ENCODE results near the gene ADSL. TPM values are rescaled to one million over a fixed set of nuclear protein-coding genes. Genes with fewer than 3 reads are reported as not detected.

The ADSL gene
- total RNA-seq, 1 donor from 2014 or later, result 74.1 TPM

- Mint-ChIP-seq H3K27ac (ENCODE audit: unreplicated experiment) (no peak overlapping the region), H3K36me3 (ENCODE audit: unreplicated experiment) (peaks cover 5% of the 10 kb centered on the region), H3K27me3 (ENCODE audit: unreplicated experiment) (no peaks in the 10 kb centered on the region), H3K4me3 (ENCODE audit: unreplicated experiment) (no peak overlapping the region), H3K9me3 (ENCODE audit: unreplicated experiment) (no peaks in the 10 kb centered on the region), H3K4me1 (ENCODE audit: unreplicated experiment) (no peaks in the 10 kb centered on the region)
- TF ChIP-seq, protein P1, sequence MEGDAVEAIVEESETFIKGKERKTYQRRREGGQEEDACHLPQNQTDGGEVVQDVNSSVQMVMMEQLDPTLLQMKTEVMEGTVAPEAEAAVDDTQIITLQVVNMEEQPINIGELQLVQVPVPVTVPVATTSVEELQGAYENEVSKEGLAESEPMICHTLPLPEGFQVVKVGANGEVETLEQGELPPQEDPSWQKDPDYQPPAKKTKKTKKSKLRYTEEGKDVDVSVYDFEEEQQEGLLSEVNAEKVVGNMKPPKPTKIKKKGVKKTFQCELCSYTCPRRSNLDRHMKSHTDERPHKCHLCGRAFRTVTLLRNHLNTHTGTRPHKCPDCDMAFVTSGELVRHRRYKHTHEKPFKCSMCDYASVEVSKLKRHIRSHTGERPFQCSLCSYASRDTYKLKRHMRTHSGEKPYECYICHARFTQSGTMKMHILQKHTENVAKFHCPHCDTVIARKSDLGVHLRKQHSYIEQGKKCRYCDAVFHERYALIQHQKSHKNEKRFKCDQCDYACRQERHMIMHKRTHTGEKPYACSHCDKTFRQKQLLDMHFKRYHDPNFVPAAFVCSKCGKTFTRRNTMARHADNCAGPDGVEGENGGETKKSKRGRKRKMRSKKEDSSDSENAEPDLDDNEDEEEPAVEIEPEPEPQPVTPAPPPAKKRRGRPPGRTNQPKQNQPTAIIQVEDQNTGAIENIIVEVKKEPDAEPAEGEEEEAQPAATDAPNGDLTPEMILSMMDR (IDR thresholded peaks at IDR 0.05), result no peak
- DNase-seq (ENCODE audit: extremely low spot score, unreplicated experiment), result no peak
Measured at GRCh38 chr22:40340044-40340443, 6.3 kb upstream of the ADSL start.

DNA sequence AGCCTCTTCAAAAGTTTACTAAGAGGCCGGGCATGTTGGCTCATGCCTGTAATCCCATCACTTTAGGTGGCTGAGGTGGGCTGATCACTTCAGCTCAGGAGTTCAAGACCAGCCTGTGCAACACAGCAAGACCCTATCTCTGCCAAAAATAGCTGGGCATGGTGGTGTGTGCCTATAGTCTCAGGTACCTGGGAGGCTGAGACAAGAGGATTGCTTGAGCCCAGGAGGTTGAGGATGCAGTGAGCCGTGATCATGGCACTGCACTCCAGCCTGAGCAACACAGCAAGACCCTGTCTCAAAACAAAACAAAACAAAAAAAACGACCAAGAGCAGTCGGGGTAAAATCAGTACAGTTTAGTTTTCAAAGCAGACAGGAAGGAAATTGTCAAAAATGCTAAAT is 4.7 kb upstream of the ADSL start:
- no peak for DNase-seq (ENCODE audit: extremely low spot score, unreplicated experiment)
- no peaks in the 10 kb centered on the region for H3K27me3 Mint-ChIP-seq (ENCODE audit: unreplicated experiment)
- H3K4me1 Mint-ChIP-seq (ENCODE audit: unreplicated experiment), result peaks cover 7% of the 10 kb centered on the region
- H3K27ac Mint-ChIP-seq (ENCODE audit: unreplicated experiment), result no peak overlapping the region
- H3K4me3 Mint-ChIP-seq (ENCODE audit: unreplicated experiment), result no peak overlapping the region
- no peaks in the 10 kb centered on the region for H3K9me3 Mint-ChIP-seq (ENCODE audit: unreplicated experiment)
- TF ChIP-seq, protein P1 (IDR thresholded peaks at IDR 0.05), result no peak
- H3K36me3 Mint-ChIP-seq (ENCODE audit: unreplicated experiment), result no peaks in the 10 kb centered on the region

- H3K27me3 Mint-ChIP-seq (ENCODE audit: unreplicated experiment), result no peaks in the 10 kb centered on the region
- DNase-seq (ENCODE audit: extremely low spot score, unreplicated experiment), result no peak
- H3K36me3 Mint-ChIP-seq (ENCODE audit: unreplicated experiment), result no peaks in the 10 kb centered on the region
- H3K4me1 Mint-ChIP-seq (ENCODE audit: unreplicated experiment), result peaks cover 13% of the 10 kb centered on the region
- H3K27ac Mint-ChIP-seq (ENCODE audit: unreplicated experiment), result no peak overlapping the region
- TF ChIP-seq, protein P1 (IDR thresholded peaks at IDR 0.05), result no peak
- no peak overlapping the region for H3K4me3 Mint-ChIP-seq (ENCODE audit: unreplicated experiment)
- H3K9me3 Mint-ChIP-seq (ENCODE audit: unreplicated experiment), result no peaks in the 10 kb centered on the region
Measured at GRCh38 chr22:40342521-40342920, 3.8 kb upstream of the ADSL start.

DNA sequence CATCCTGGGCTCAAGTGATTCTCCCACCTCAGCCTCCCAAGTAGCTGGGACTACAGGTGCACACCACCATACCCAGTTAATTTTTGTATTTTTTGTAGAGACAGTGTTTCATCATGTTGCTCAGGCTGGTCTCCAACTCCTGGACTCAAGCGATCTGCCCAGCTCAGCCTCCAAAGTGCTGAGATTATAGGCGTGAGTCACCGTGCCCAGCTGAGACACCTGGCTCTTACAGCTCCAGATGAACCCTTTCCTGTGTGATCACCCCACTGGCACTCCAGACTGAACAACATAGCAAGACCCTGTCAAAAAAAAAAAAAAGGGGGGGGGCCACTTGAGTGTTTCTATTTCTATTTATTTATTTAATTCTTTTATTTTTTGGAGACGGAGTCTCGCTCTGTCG is 1.0 kb upstream of the ADSL start:
- Mint-ChIP-seq H3K4me1 (ENCODE audit: unreplicated experiment) (peaks cover 24% of the 10 kb centered on the region), H3K27me3 (ENCODE audit: unreplicated experiment) (no peaks in the 10 kb centered on the region), H3K4me3 (ENCODE audit: unreplicated experiment) (peak overlapping the region; percentile 98), H3K27ac (ENCODE audit: unreplicated experiment) (peak overlapping the region; percentile 97), H3K36me3 (ENCODE audit: unreplicated experiment) (peaks cover 5% of the 10 kb centered on the region), H3K9me3 (ENCODE audit: unreplicated experiment) (no peaks in the 10 kb centered on the region)
- DNase-seq (ENCODE audit: extremely low spot score, unreplicated experiment), result no peak
- TF ChIP-seq, protein P1 (IDR thresholded peaks at IDR 0.05), result no peak

GRCh38 chr22:40345815-40346184 is 500 bp upstream of the ADSL start:
- TF ChIP-seq, protein P1 (IDR thresholded peaks at IDR 0.05), result no peak
- peak overlapping the region; percentile 97 for H3K27ac Mint-ChIP-seq (ENCODE audit: unreplicated experiment)
- H3K9me3 Mint-ChIP-seq (ENCODE audit: unreplicated experiment), result no peaks in the 10 kb centered on the region
- peaks cover 5% of the 10 kb centered on the region for H3K36me3 Mint-ChIP-seq (ENCODE audit: unreplicated experiment)
- DNase-seq (ENCODE audit: extremely low spot score, unreplicated experiment), result no peak
- H3K4me1 Mint-ChIP-seq (ENCODE audit: unreplicated experiment), result peaks cover 24% of the 10 kb centered on the region
- peak overlapping the region; percentile 98 for H3K4me3 Mint-ChIP-seq (ENCODE audit: unreplicated experiment)
- H3K27me3 Mint-ChIP-seq (ENCODE audit: unreplicated experiment), result no peaks in the 10 kb centered on the region
